ENCODE results near the gene OXER1. TPM values are rescaled to one million over a fixed set of nuclear protein-coding genes. Genes with fewer than 3 reads are reported as not detected.

Gene OXER1
- total RNA-seq, 2 donors from 2014 or later = 0.47 to 0.48 TPM

DNA sequence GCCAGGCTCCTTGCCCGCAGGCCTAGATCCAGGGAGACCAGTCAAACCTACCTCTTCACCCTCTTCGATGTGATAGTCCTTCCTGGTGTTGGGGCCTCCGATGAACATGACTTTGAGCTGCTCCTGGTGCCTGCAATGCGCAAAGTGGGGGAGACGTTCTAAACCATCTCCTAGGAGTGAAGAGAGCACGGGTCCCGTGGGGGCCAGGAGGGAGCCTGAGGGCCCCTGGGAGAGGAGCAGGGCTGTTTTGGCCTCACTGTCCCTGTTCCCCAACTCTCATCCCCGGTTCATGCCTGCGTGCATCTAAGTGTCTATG, 24.5 kb upstream of the OXER1 start:
- Histone ChIP-seq H3K27me3 (no peaks in the 10 kb centered on the region), H3K4me1 (peaks cover 0 to 28% of the 10 kb centered on the region in 2 donors), H3K4me3 (no peak overlapping the region), H3K36me3 (no peaks in the 10 kb centered on the region), H3K27ac (no peak overlapping the region), H3K9me3 (no peaks in the 10 kb centered on the region)
- TF ChIP-seq, protein P1, sequence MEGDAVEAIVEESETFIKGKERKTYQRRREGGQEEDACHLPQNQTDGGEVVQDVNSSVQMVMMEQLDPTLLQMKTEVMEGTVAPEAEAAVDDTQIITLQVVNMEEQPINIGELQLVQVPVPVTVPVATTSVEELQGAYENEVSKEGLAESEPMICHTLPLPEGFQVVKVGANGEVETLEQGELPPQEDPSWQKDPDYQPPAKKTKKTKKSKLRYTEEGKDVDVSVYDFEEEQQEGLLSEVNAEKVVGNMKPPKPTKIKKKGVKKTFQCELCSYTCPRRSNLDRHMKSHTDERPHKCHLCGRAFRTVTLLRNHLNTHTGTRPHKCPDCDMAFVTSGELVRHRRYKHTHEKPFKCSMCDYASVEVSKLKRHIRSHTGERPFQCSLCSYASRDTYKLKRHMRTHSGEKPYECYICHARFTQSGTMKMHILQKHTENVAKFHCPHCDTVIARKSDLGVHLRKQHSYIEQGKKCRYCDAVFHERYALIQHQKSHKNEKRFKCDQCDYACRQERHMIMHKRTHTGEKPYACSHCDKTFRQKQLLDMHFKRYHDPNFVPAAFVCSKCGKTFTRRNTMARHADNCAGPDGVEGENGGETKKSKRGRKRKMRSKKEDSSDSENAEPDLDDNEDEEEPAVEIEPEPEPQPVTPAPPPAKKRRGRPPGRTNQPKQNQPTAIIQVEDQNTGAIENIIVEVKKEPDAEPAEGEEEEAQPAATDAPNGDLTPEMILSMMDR (IDR thresholded peaks at IDR 0.05) = no peak
- no peak for DNase-seq (ENCODE audit: low spot score)

DNA sequence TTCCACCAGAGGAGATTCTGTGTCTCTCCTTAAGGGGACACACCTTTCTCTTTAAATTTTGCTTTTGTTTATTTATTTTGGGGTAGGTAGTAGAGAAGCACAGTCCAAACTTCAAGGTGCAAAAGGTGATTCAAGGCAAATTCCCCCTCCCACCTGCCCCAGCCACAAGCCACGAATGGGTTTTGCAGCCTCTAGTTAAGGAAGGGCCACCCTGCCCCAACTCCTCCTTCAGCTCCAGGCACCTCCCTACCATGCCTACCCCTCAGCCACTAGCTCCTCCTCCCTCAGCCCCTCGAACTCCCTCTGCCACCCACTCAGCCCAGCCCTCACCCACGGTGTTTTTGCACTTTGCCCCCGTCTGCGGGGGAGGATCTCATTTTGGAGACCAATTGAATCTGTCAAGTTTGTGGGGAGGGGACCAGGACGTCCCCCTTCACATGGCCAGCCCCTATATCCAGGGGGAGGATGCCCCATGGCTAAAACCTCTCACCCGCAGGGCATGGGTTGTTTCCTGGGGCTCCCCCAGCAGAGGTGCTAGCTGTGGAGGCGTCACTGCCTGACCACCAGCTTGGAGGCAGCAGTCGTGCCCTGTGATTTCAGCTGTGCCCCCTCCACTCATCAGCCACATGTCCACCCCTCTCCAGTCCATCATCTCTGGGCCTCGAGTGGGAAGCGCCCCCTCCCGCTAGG, 24.0 kb upstream of the OXER1 start:
- Histone ChIP-seq H3K27ac (no peak overlapping the region), H3K4me1 (peaks cover 0 to 23% of the 10 kb centered on the region in 2 donors), H3K27me3 (no peaks in the 10 kb centered on the region), H3K4me3 (no peak overlapping the region), H3K36me3 (no peaks in the 10 kb centered on the region), H3K9me3 (no peaks in the 10 kb centered on the region)
- TF ChIP-seq, protein P1 (IDR thresholded peaks at IDR 0.05) = no peak
- DNase-seq (ENCODE audit: low spot score) = no peak

DNA sequence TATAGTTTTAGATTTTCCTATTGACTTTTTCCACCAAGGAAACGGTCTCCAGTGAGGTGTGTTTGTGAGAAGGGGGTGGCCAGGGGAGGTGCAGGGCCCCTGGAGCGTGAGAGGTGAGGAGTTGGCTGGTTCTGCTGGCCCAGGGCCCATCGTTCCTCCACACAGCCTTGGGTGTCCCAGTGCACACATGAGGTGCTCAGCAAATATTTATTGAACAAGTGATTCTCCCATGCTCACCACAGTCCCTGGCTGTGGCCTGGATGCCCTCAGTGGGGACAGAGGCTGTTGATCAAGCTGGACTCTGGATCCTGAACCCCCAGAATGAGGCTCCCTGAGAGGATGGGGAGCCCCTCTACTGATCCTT, 23.5 kb upstream of the OXER1 start:
- no peaks in the 10 kb centered on the region for H3K27me3 ChIP-seq
- H3K4me1 ChIP-seq = peaks cover 0 to 22% of the 10 kb centered on the region in 2 donors
- H3K36me3 ChIP-seq = no peaks in the 10 kb centered on the region
- H3K9me3 ChIP-seq = no peaks in the 10 kb centered on the region
- H3K4me3 ChIP-seq = no peak overlapping the region
- no peak overlapping the region for H3K27ac ChIP-seq
- DNase-seq (ENCODE audit: low spot score) = no peak
- TF ChIP-seq, protein P1 (IDR thresholded peaks at IDR 0.05) = no peak

DNA sequence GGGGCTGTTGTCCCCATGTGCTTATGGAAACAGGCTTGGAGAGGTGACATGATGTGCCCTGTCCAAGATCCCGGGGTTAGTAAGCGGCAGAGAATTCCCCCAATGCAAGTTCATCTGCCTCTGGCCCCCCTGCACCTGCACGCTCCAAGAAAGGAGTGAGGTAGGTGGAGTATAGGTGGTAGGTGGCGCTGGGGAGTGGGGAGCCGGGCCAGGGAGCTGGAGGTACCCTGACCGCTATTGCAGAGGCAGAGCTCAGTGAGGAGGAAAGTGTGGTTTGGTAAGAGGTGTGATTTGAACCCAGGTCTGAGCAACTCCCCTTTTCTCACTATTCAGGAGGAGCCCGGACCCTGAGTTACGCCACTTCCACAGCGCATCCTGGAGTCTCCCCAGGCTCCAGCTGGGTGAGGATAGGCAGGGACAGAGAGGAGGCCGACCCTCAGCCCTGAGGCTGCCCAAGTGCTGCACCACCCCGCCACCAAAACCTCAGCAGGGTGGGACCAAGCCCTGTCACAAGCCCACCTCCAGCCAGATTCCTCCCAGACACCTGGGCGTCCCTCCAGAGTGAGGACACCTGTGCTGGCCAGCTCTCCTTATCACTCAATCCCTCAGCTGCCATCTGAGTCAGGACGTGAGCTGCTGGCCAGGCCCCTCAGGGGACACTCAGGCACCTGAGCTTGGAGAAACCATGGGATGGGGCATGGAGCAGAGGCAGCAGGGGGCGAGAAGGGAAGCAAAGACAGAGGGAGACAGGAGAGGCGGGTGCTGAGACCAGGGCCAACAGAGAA, 22.8 kb upstream of the OXER1 start:
- no peak overlapping the region for H3K4me3 ChIP-seq
- H3K27me3 ChIP-seq = no peaks in the 10 kb centered on the region
- peaks cover 0 to 18% of the 10 kb centered on the region in 2 donors for H3K4me1 ChIP-seq
- H3K27ac ChIP-seq = no peak overlapping the region
- no peak for DNase-seq (ENCODE audit: low spot score)
- H3K36me3 ChIP-seq = no peaks in the 10 kb centered on the region
- H3K9me3 ChIP-seq = no peaks in the 10 kb centered on the region
- TF ChIP-seq, protein P1 (IDR thresholded peaks at IDR 0.05) = no peak

DNA sequence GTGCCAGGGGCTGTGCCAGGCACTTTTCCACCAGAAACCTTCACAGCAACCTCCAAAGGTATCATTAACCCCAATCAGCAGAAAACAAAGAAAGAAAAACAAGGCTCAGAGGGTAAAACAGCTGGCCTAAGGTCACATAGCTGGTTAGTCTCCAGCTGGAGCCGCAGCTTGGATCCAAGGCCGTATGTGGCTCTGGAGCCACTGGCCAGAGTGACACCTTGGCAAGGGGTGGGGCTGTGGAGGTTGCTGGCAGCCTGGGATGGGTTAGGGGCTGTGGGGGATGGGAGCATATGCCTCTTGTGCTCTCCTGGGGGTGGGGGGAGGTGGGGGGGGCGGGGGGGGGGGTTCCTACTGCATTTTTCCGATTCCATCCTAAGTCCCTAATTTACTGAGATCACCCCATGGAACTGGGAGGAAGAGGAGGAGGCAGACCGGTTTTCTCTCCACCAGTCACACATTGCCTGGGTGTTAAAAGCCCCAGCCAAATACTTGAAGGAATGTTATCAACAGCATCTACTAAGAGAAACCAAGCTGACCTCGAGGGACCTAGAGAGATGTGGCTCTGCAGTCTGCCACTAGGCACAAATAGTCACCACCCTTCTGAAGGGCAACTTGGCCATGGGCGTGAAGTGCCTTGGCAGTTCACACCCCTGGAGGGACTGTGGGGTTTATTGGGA, 20.4 kb upstream of the OXER1 start:
- Histone ChIP-seq H3K9me3 (no peaks in the 10 kb centered on the region), H3K27ac (no peak overlapping the region), H3K36me3 (no peaks in the 10 kb centered on the region), H3K4me3 (no peak overlapping the region), H3K27me3 (no peaks in the 10 kb centered on the region), H3K4me1 (peaks cover 0 to 9% of the 10 kb centered on the region in 2 donors)
- DNase-seq (ENCODE audit: low spot score) = no peak
- TF ChIP-seq, protein P1 (IDR thresholded peaks at IDR 0.05) = no peak

Measured in right atrium auricular region (tissue), 2 donors.